ENCODE measurements around the gene BCAS3.

The BCAS3 gene

GRCh38 chr17:61384354-61384691 lies 706.7 kb downstream of the BCAS3 start:
- TF ChIP-seq CTCF (IDR thresholded peaks at IDR 0.05; ENCODE audit: extremely low read depth, missing control alignments) = no peak
- DNase-seq (ENCODE audit: low spot score) = no peak

GRCh38 chr17:61384692-61385576 lies 707.3 kb downstream of the BCAS3 start:
- TF ChIP-seq CTCF (IDR thresholded peaks at IDR 0.05; ENCODE audit: extremely low read depth, missing control alignments) = no peak
- DNase-seq (ENCODE audit: low spot score) = no peak

- TF ChIP-seq CTCF (IDR thresholded peaks at IDR 0.05; ENCODE audit: extremely low read depth, missing control alignments) = no peak
- DNase-seq (ENCODE audit: low spot score) = no peak
Measured at GRCh38 chr17:61385577-61386236, 708.1 kb downstream of the BCAS3 start.

GRCh38 chr17:61386251-61386650 lies 708.6 kb downstream of the BCAS3 start:
- TF ChIP-seq CTCF (IDR thresholded peaks at IDR 0.05; ENCODE audit: extremely low read depth, missing control alignments) = no peak
- DNase-seq (ENCODE audit: low spot score) = no peak

- no peak for TF ChIP-seq CTCF (IDR thresholded peaks at IDR 0.05; ENCODE audit: extremely low read depth, missing control alignments)
- no peak for DNase-seq (ENCODE audit: low spot score)
Measured at GRCh38 chr17:61387011-61387410, 709.4 kb downstream of the BCAS3 start.

DNA sequence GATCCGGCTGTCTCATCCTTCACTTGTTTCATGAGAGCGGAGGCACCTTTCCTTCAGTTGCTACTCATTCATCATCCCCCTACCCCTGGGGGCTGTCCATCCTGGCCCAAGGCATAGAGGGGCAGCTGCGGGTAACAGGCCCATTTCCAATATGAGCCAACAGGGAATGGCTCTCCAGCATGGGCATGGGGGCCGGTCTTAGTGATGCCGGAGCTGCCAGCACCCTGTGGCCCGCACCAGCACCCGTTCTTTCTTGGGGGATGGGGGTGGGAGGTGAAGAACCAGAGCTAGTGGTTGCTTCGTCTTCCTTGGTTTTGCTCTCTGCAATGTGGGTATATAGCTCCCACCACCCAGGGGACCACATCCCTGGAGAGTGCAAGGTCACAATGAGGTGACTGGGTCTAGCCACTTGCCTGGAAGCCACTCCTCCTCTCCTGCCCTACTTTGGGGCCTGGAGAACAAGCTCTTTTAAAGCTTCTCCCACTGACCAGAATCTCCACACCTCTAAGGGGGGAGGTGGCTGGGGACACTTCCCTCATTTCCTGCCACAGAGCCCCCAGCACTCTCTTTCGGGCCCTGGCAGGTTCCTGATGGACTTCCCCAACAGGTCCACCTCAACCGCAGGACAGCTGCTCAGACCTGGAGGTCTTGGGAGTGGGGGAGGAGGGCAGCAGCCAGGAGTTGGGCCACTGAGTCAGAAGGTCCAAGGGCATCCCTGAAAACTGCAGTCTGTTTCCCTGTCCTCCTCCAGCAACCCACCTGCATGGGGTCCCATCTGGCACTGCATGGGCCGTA lies 710.1 kb downstream of the BCAS3 start:
- TF ChIP-seq CTCF (IDR thresholded peaks at IDR 0.05; ENCODE audit: extremely low read depth, missing control alignments) = no peak
- no peak for DNase-seq (ENCODE audit: low spot score)

Data from GM20000 (cell line).